K562 (cell line): ENCODE data around the gene SPHK1. TPM values are rescaled to one million over a fixed set of nuclear protein-coding genes. Genes with fewer than 3 reads are reported as not detected.

Experiments used
- AFF1 ChIP-seq, 2 experiments: fragments of 450-650 bp; IDR thresholded peaks; 2 replicates each; pipeline ENCODE4 v1.6.1; 2018; ENCODE audit warnings: mild to moderate bottlenecking in 2 of 2, low read depth in 1 of 2; ENCODE audit not compliant: partially characterized antibody in 2 of 2
- CBFA2T2 ChIP-seq: fragments of 450-650 bp; conservative IDR thresholded peaks from 2 replicates; pipeline ENCODE4 v1.6.1; 2017; ENCODE audit warnings: mild to moderate bottlenecking
- CHD4 ChIP-seq: fragments of 200-600 bp; sonication (generic); IDR thresholded peaks from 3 replicates; pipeline ENCODE4 v1.6.1; 2012; ENCODE audit warnings: low read depth, mild to moderate bottlenecking, mixed read lengths, low read length, inconsistent platforms; ENCODE audit not compliant: insufficient read depth, insufficient replicate concordance, poor library complexity, severe bottlenecking
- E2F1 ChIP-seq: sonication (generic); formaldehyde crosslinking; IDR thresholded peaks from 2 replicates; pipeline ENCODE4 v1.8.1; 2023; ENCODE audit warnings: mild to moderate bottlenecking, missing genetic modification reagents, moderate library complexity
- HMGXB4 ChIP-seq: sonication (generic); formaldehyde crosslinking; IDR thresholded peaks from 2 replicates; pipeline ENCODE4 v1.8.1; 2023; ENCODE audit warnings: mild to moderate bottlenecking, missing genetic modification reagents
- JUND ChIP-seq, 2 experiments: IDR thresholded peaks; 2 replicates in 1 of 2; 3 replicates in 1 of 2; pipeline ENCODE4 v1.6.1; 2011; ENCODE audit warnings: borderline replicate concordance in 2 of 2, low read depth in 2 of 2, low read length in 2 of 2, improper control_type of control experiment in 1 of 2, missing biosample characterization in 1 of 2, missing genetic modification characterization in 1 of 2, missing genetic modification reagents in 1 of 2
- MCM3 ChIP-seq: fragments of 450-650 bp; IDR thresholded peaks from 2 replicates; pipeline ENCODE4 v1.6.1; 2016
- polyA plus RNA-seq, 8 experiments: library from polyadenylated mRNA; depleted of rRNA in 4 of 8; stranded (reverse) in 5 of 8; unstranded in 3 of 8; fragments of >200 nt; fragmentation: Nextera tagmentation in 2 of 8; fragmentation: Illumina TruSeq in 1 of 8; extraction: Ambion mirVana in 2 of 8; extraction: Trizol in 1 of 8; gene quantifications; 2 replicates each; pipeline versions ENCODE4 v1.2.1 to v1.2.3, GENCODE V29; 2011 to 2014; ENCODE audit warnings: inconsistent platforms in 1 of 8, missing spikeins in 1 of 8
- total RNA-seq, 7 experiments: library from RNA; depleted of rRNA in 6 of 7; stranded (reverse); fragments of >200 nt in 6 of 7; fragmentation: Illumina TruSeq in 2 of 7; extraction: Trizol in 2 of 7; gene quantifications; 2 replicates each; pipeline versions ENCODE4 v1.2.1 to v1.2.3, GENCODE V29; 2011 to 2021; ENCODE audit warnings: low replicate concordance in 1 of 7

The SPHK1 gene
- total and polyA plus RNA-seq, 9 of the 15 experiments (the other 6 are each of a cell fraction or from before 2014, with no cell fraction given) = 0.21 to 60.3 (median 14.5) TPM

DNA sequence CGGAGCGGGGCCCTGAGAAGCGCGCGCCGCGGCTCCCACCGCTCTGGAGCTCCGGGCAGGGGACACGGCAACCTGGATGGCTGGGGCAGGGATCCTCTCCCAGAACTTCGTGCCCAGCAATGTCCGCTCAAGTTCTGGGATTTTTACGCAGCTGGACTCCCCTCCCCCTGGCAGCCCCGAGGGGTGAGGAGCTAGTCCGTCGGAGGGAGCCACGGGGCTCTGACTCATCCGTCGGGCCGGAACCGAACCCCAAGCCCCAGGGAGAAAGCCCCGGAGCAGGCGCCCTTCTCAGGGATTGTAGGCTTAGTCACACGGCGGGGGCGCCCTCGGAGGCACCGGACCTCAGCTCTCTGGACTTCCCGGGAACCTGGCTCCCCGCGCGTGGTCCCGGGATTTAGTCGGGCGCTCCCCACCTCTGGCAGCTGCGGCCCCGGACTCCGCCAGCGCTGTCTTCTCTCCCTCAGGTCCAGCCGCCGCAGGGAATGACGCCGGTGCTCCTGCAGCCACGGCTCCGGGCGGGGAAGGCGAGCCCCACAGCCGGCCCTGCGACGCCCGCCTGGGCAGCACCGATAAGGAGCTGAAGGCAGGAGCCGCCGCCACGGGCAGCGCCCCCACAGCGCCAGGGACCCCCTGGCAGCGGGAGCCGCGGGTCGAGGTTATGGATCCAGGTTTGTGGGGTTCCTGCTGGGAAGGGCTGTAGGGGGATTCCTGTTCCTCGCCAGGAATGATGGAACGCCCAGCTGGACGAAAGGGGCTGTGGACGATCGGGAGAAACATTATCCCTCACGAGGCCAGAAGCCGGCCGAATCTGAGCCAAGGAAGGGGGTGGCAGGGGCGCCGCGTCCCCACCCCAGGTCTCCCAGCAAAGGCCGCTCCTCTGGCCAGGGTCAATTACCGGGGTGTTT is 830 bp downstream of the SPHK1 start (continued):
- TF ChIP-seq HMGXB4 (CRISPR knock-in tag) (no peak), E2F1 (CRISPR knock-in tag) (no peak), JUND (IDR thresholded peaks at IDR 0.05; ENCODE audit: borderline replicate concordance, low read depth, low read length) (peak; percentile 70), JUND (tag; IDR thresholded peaks at IDR 0.05; ENCODE audit: borderline replicate concordance, low read depth, low read length) (no peak; the same call in 2 of the 3 replicates), MCM3 (no peak), CBFA2T2 (peak; percentile 44; the same call in 1 of the 2 replicates), CHD4 (peak; percentile 39), AFF1 (IDR thresholded peaks at IDR 0.05; ENCODE audit: low read depth in 1 of 2, partially characterized antibody in 2 of 2) (peak in 1 of 2 experiments; percentile 45)
